GM18873 (cell line): Measurements from ENCODE around the gene TEX101.

Experiments
- ATAC-seq: cut with Tn5 transposase; IDR thresholded peaks from one replicate; pipeline ENCODE4 v1.9.1; 2021; ENCODE audit warnings: mild to moderate bottlenecking, moderate library complexity, moderate number of reproducible peaks; ENCODE audit not compliant: unreplicated experiment, low FRiP score

Gene TEX101

GRCh38 chr19:43444531-43445287 is 30.0 kb downstream of the TEX101 start:
- ATAC-seq = no peak

GRCh38 chr19:43445426-43445825 is 30.7 kb downstream of the TEX101 start:
- ATAC-seq = no peak

- ATAC-seq = no peak
These were observed 32.2 kb downstream of the TEX101 start for GRCh38 chr19:43446746-43447489.

- no peak for ATAC-seq
These were observed 33.0 kb downstream of the TEX101 start for GRCh38 chr19:43447655-43448054.

GRCh38 chr19:43450545-43450997 is 35.9 kb downstream of the TEX101 start:
- no peak for ATAC-seq

- no peak for ATAC-seq
These were observed 37.9 kb downstream of the TEX101 start for GRCh38 chr19:43452582-43452981.

GRCh38 chr19:43454031-43454430 is 39.3 kb downstream of the TEX101 start:
- no peak for ATAC-seq

GRCh38 chr19:43455321-43456113 is 40.8 kb downstream of the TEX101 start:
- ATAC-seq = no peak

GRCh38 chr19:43457809-43458208 is 43.1 kb downstream of the TEX101 start:
- no peak for ATAC-seq

GRCh38 chr19:43460362-43461016 is 45.8 kb downstream of the TEX101 start:
- no peak for ATAC-seq

- ATAC-seq = no peak
These were observed 46.6 kb downstream of the TEX101 start for GRCh38 chr19:43461303-43461702.

- no peak for ATAC-seq
These were observed 47.7 kb downstream of the TEX101 start for GRCh38 chr19:43462383-43462782.

GRCh38 chr19:43462785-43463380 is 48.2 kb downstream of the TEX101 start:
- no peak for ATAC-seq

GRCh38 chr19:43463381-43464133 is 48.9 kb downstream of the TEX101 start:
- ATAC-seq = peak; percentile 56

GRCh38 chr19:43464134-43464775 is 49.6 kb downstream of the TEX101 start:
- ATAC-seq = no peak

GRCh38 chr19:43465468-43466120 is 50.9 kb downstream of the TEX101 start, which contains the start of gene LYPD3:
LYPD3 (minus strand) TSS chr19:43465608; CDS start chr19:43465571, 37 bp downstream.
- ATAC-seq = no peak

- no peak for ATAC-seq
These were observed 52.1 kb downstream of the TEX101 start for GRCh38 chr19:43466793-43467192.

GRCh38 chr19:43467276-43467675 is 52.6 kb downstream of the TEX101 start:
- ATAC-seq = no peak
